ENCODE measurements around the gene ATRN. TPM values are rescaled to one million over a fixed set of nuclear protein-coding genes. Genes with fewer than 3 reads are reported as not detected.
A peak's percentile ranks its signal among the peaks of the same experiment; 100 is the strongest.

The ATRN gene
- total RNA-seq, 1 experiment from 2014 or later = 41.4 TPM

GRCh38 chr20:3611901-3612300 is 141.1 kb downstream of the ATRN start:
- H3K27me3 Mint-ChIP-seq (ENCODE audit: insufficient read depth, unreplicated experiment) = no peaks in the 10 kb centered on the region
- intact Hi-C loops (cut with micrococcal nuclease; ENCODE audit: unreplicated experiment) = no loop called here
- DNase-seq = no peak
- no TSS peak for BruUV-seq (replicated peaks)
- ChIA-PET POLR2A (no interaction called here), CTCF (interaction anchor here (1.1 kb wide), 1 partner anchor 65 kb away, joined by 3 read pairs; no protein-coding TSS in a partner anchor)
- Histone ChIP-seq H3K36me3 (ENCODE audit: control insufficient read depth, insufficient read depth, low read length) (no peaks in the 10 kb centered on the region), H3K27me3 (replicated peaks; ENCODE audit: control insufficient read depth, insufficient read depth, low read length) (no peaks in the 10 kb centered on the region), H3K9me3 (no peaks in the 10 kb centered on the region), H3K4me3 (ENCODE audit: low read depth, low read length) (no peak overlapping the region), H3K4me1 (no peaks in the 10 kb centered on the region)
- H3K4me3 Mint-ChIP-seq (ENCODE audit: unreplicated experiment) = no peak overlapping the region
- H3K36me3 Mint-ChIP-seq (ENCODE audit: insufficient read depth, unreplicated experiment) = no peaks in the 10 kb centered on the region
- H3K27ac Mint-ChIP-seq (ENCODE audit: unreplicated experiment) = no peak overlapping the region
- TF ChIP-seq CTCF (IDR thresholded peaks at IDR 0.05; ENCODE audit: insufficient read depth in 1 of 2, low read depth in 1 of 2, low read length in 1 of 2, severe bottlenecking in 1 of 2, unreplicated experiment in 1 of 2) = no peak
- H3K9me3 Mint-ChIP-seq (ENCODE audit: unreplicated experiment) = no peaks in the 10 kb centered on the region
- no peaks in the 10 kb centered on the region for H3K4me1 Mint-ChIP-seq (ENCODE audit: low read depth, unreplicated experiment)

GRCh38 chr20:3612795-3613572 is 142.2 kb downstream of the ATRN start:
- H3K27me3 ChIP-seq (replicated peaks; ENCODE audit: control insufficient read depth, insufficient read depth, low read length) = no peaks in the 10 kb centered on the region
- H3K4me3 Mint-ChIP-seq (ENCODE audit: unreplicated experiment) = no peak overlapping the region
- peak in 1 of 2 experiments; percentile 11 for TF ChIP-seq CTCF (IDR thresholded peaks at IDR 0.05; ENCODE audit: insufficient read depth in 1 of 2, low read depth in 1 of 2, low read length in 1 of 2, severe bottlenecking in 1 of 2, unreplicated experiment in 1 of 2)
- intact Hi-C loops (cut with micrococcal nuclease; ENCODE audit: unreplicated experiment) = no loop called here
- H3K36me3 ChIP-seq (ENCODE audit: control insufficient read depth, insufficient read depth, low read length) = no peaks in the 10 kb centered on the region
- H3K27me3 Mint-ChIP-seq (ENCODE audit: insufficient read depth, unreplicated experiment) = no peaks in the 10 kb centered on the region
- H3K36me3 Mint-ChIP-seq (ENCODE audit: insufficient read depth, unreplicated experiment) = no peaks in the 10 kb centered on the region
- no peaks in the 10 kb centered on the region for H3K9me3 Mint-ChIP-seq (ENCODE audit: unreplicated experiment)
- no peak overlapping the region for H3K27ac Mint-ChIP-seq (ENCODE audit: unreplicated experiment)
- H3K4me1 ChIP-seq = no peaks in the 10 kb centered on the region
- CTCF ChIA-PET = interaction anchor here (0.5 to 1.8 kb wide), 5 partner anchors 40 to 254 kb away, joined by 3 to 5 read pairs (median 5); no protein-coding TSS in a partner anchor
- no peak for DNase-seq
- no peak overlapping the region for H3K4me3 ChIP-seq (ENCODE audit: low read depth, low read length)
- H3K4me1 Mint-ChIP-seq (ENCODE audit: low read depth, unreplicated experiment) = no peaks in the 10 kb centered on the region
- H3K9me3 ChIP-seq = no peaks in the 10 kb centered on the region
- no TSS peak for BruUV-seq (replicated peaks)
- POLR2A ChIA-PET = interaction anchor here (0.5 kb wide), 1 partner anchor 11 kb away, joined by 3 read pairs; no protein-coding TSS in a partner anchor

GRCh38 chr20:3613821-3614440 is 143.1 kb downstream of the ATRN start:
- no peaks in the 10 kb centered on the region for H3K4me1 ChIP-seq
- no peaks in the 10 kb centered on the region for H3K36me3 ChIP-seq (ENCODE audit: control insufficient read depth, insufficient read depth, low read length)
- no peaks in the 10 kb centered on the region for H3K9me3 ChIP-seq
- no peak for TF ChIP-seq CTCF (IDR thresholded peaks at IDR 0.05; ENCODE audit: insufficient read depth in 1 of 2, low read depth in 1 of 2, low read length in 1 of 2, severe bottlenecking in 1 of 2, unreplicated experiment in 1 of 2)
- Mint-ChIP-seq H3K36me3 (ENCODE audit: insufficient read depth, unreplicated experiment) (no peaks in the 10 kb centered on the region), H3K4me1 (ENCODE audit: low read depth, unreplicated experiment) (no peaks in the 10 kb centered on the region), H3K27me3 (ENCODE audit: insufficient read depth, unreplicated experiment) (no peaks in the 10 kb centered on the region), H3K27ac (ENCODE audit: unreplicated experiment) (no peak overlapping the region), H3K9me3 (ENCODE audit: unreplicated experiment) (no peaks in the 10 kb centered on the region), H3K4me3 (ENCODE audit: unreplicated experiment) (no peak overlapping the region)
- BruUV-seq (replicated peaks) = no TSS peak
- ChIA-PET POLR2A (no interaction called here), CTCF (interaction anchor here (1.8 kb wide), 1 partner anchor 255 kb away, joined by 4 read pairs; no protein-coding TSS in a partner anchor)
- intact Hi-C loops (cut with micrococcal nuclease; ENCODE audit: unreplicated experiment) = no loop called here
- H3K4me3 ChIP-seq (ENCODE audit: low read depth, low read length) = no peak overlapping the region
- no peaks in the 10 kb centered on the region for H3K27me3 ChIP-seq (replicated peaks; ENCODE audit: control insufficient read depth, insufficient read depth, low read length)
- no peak for DNase-seq

Measured in Caco-2 (cell line).